ENCODE results near the gene ODF2.

The ODF2 gene

DNA sequence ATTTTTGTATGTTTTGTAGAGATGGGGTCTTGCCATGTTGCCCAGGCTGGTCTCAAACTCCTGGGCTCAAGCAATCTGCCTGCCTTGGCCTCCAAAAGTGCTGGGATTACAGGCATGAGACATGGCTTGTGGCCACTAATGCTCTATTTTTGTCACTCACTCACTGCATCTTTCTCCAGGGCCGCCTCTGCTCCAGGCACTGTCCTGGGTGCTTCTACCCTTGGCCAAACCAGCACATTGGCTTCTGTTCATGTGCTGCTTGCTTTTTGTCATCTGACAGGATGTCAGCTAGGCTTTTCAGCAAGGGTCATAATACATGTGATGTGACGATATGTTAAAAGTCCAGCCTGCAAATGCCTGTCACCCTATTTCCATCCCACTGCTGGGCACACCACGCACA lies 3.2 kb downstream of the ODF2 start:
- TF ChIP-seq ESRRG (CRISPR knock-in tag; IDR thresholded peaks at IDR 0.05) (no peak), BACH2 (CRISPR knock-in tag; IDR thresholded peaks at IDR 0.05; ENCODE audit: borderline replicate concordance) (no peak), RARB (CRISPR knock-in tag; IDR thresholded peaks at IDR 0.05) (no peak), ZNF565 (CRISPR knock-in tag; conservative IDR thresholded peaks at IDR 0.05; ENCODE audit: low read depth) (no peak), TCF4 (CRISPR knock-in tag; IDR thresholded peaks at IDR 0.05; ENCODE audit: borderline replicate concordance) (no peak), ZC3H10 (CRISPR knock-in tag; IDR thresholded peaks at IDR 0.05) (no peak), ISL1 (CRISPR knock-in tag; IDR thresholded peaks at IDR 0.05) (no peak), SNAI2 (CRISPR knock-in tag; IDR thresholded peaks at IDR 0.05) (no peak), ZNF8 (CRISPR knock-in tag; IDR thresholded peaks at IDR 0.05) (no peak), PPARA (CRISPR knock-in tag; IDR thresholded peaks at IDR 0.05; ENCODE audit: borderline replicate concordance) (no peak), OSR1 (CRISPR knock-in tag; IDR thresholded peaks at IDR 0.05) (no peak), ZFP30 (CRISPR knock-in tag; IDR thresholded peaks at IDR 0.05) (no peak), CSDC2 (CRISPR knock-in tag; IDR thresholded peaks at IDR 0.05) (no peak), ZNF70 (CRISPR knock-in tag; IDR thresholded peaks at IDR 0.05) (no peak), ARNTL (CRISPR knock-in tag; IDR thresholded peaks at IDR 0.05; ENCODE audit: borderline replicate concordance, low read depth) (no peak), TOX (CRISPR knock-in tag; IDR thresholded peaks at IDR 0.05; ENCODE audit: borderline replicate concordance) (no peak)
- TF ChIP-seq, protein P1, sequence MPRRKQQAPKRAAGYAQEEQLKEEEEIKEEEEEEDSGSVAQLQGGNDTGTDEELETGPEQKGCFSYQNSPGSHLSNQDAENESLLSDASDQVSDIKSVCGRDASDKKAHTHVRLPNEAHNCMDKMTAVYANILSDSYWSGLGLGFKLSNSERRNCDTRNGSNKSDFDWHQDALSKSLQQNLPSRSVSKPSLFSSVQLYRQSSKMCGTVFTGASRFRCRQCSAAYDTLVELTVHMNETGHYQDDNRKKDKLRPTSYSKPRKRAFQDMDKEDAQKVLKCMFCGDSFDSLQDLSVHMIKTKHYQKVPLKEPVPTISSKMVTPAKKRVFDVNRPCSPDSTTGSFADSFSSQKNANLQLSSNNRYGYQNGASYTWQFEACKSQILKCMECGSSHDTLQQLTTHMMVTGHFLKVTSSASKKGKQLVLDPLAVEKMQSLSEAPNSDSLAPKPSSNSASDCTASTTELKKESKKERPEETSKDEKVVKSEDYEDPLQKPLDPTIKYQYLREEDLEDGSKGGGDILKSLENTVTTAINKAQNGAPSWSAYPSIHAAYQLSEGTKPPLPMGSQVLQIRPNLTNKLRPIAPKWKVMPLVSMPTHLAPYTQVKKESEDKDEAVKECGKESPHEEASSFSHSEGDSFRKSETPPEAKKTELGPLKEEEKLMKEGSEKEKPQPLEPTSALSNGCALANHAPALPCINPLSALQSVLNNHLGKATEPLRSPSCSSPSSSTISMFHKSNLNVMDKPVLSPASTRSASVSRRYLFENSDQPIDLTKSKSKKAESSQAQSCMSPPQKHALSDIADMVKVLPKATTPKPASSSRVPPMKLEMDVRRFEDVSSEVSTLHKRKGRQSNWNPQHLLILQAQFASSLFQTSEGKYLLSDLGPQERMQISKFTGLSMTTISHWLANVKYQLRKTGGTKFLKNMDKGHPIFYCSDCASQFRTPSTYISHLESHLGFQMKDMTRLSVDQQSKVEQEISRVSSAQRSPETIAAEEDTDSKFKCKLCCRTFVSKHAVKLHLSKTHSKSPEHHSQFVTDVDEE (CRISPR knock-in tag; IDR thresholded peaks at IDR 0.05), result no peak
- TF ChIP-seq, protein P2, sequence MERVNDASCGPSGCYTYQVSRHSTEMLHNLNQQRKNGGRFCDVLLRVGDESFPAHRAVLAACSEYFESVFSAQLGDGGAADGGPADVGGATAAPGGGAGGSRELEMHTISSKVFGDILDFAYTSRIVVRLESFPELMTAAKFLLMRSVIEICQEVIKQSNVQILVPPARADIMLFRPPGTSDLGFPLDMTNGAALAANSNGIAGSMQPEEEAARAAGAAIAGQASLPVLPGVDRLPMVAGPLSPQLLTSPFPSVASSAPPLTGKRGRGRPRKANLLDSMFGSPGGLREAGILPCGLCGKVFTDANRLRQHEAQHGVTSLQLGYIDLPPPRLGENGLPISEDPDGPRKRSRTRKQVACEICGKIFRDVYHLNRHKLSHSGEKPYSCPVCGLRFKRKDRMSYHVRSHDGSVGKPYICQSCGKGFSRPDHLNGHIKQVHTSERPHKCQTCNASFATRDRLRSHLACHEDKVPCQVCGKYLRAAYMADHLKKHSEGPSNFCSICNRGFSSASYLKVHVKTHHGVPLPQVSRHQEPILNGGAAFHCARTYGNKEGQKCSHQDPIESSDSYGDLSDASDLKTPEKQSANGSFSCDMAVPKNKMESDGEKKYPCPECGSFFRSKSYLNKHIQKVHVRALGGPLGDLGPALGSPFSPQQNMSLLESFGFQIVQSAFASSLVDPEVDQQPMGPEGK (CRISPR knock-in tag; IDR thresholded peaks at IDR 0.05; ENCODE audit: borderline replicate concordance), result no peak
- ATAC-seq, result no peak

DNA sequence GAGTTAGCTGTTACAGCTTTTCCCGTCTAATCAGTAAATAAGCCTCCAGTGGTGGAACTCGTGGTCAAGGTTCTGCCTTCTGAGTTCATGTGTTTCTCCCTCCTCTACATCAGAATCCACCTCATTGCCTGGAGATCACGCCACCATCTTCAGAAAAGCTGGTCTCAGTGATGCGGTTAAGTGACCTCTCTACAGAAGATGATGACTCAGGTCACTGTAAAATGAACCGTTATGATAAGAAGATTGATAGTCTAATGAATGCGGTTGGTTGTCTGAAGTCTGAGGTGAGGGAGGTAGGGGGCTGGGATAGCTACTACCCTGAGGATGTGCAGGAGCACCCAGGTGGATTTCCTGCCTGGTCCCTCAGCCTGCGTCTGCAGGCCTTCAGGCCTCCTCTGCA lies 13.3 kb downstream of the ODF2 start:
- TF ChIP-seq, protein P1 (CRISPR knock-in tag; IDR thresholded peaks at IDR 0.05), result no peak
- no peak for TF ChIP-seq ZFP3 (CRISPR knock-in tag; IDR thresholded peaks at IDR 0.05)
- TF ChIP-seq ZNF565 (CRISPR knock-in tag; conservative IDR thresholded peaks at IDR 0.05; ENCODE audit: low read depth), result no peak
- no peak for TF ChIP-seq CSDC2 (CRISPR knock-in tag; IDR thresholded peaks at IDR 0.05)
- TF ChIP-seq TCF4 (CRISPR knock-in tag; IDR thresholded peaks at IDR 0.05; ENCODE audit: borderline replicate concordance), result no peak
- TF ChIP-seq ARNTL (CRISPR knock-in tag; IDR thresholded peaks at IDR 0.05; ENCODE audit: borderline replicate concordance, low read depth), result no peak
- TF ChIP-seq, protein P3, sequence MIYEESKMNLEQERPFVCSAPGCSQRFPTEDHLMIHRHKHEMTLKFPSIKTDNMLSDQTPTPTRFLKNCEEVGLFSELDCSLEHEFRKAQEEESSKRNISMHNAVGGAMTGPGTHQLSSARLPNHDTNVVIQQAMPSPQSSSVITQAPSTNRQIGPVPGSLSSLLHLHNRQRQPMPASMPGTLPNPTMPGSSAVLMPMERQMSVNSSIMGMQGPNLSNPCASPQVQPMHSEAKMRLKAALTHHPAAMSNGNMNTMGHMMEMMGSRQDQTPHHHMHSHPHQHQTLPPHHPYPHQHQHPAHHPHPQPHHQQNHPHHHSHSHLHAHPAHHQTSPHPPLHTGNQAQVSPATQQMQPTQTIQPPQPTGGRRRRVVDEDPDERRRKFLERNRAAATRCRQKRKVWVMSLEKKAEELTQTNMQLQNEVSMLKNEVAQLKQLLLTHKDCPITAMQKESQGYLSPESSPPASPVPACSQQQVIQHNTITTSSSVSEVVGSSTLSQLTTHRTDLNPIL (CRISPR knock-in tag; IDR thresholded peaks at IDR 0.05; ENCODE audit: low read depth), result no peak
- no peak for TF ChIP-seq PPARA (CRISPR knock-in tag; IDR thresholded peaks at IDR 0.05; ENCODE audit: borderline replicate concordance)
- no peak for TF ChIP-seq ZC3H10 (CRISPR knock-in tag; IDR thresholded peaks at IDR 0.05)
- no peak for TF ChIP-seq ZNF8 (CRISPR knock-in tag; IDR thresholded peaks at IDR 0.05)
- no peak for TF ChIP-seq BACH2 (CRISPR knock-in tag; IDR thresholded peaks at IDR 0.05; ENCODE audit: borderline replicate concordance)
- TF ChIP-seq ISL1 (CRISPR knock-in tag; IDR thresholded peaks at IDR 0.05), result no peak
- no peak for TF ChIP-seq RARB (CRISPR knock-in tag; IDR thresholded peaks at IDR 0.05)
- no peak for TF ChIP-seq SNAI2 (CRISPR knock-in tag; IDR thresholded peaks at IDR 0.05)
- ATAC-seq, result no peak

- TF ChIP-seq ZC3H10 (CRISPR knock-in tag; IDR thresholded peaks at IDR 0.05), result no peak
- TF ChIP-seq, protein P2 (CRISPR knock-in tag; IDR thresholded peaks at IDR 0.05; ENCODE audit: borderline replicate concordance), result no peak
- no peak for TF ChIP-seq ARNTL (CRISPR knock-in tag; IDR thresholded peaks at IDR 0.05; ENCODE audit: borderline replicate concordance, low read depth)
- TF ChIP-seq OSR1 (CRISPR knock-in tag; IDR thresholded peaks at IDR 0.05), result no peak
- TF ChIP-seq ZFP30 (CRISPR knock-in tag; IDR thresholded peaks at IDR 0.05), result no peak
- TF ChIP-seq ESRRG (CRISPR knock-in tag; IDR thresholded peaks at IDR 0.05), result no peak
- TF ChIP-seq POU6F1 (CRISPR knock-in tag; IDR thresholded peaks at IDR 0.05; ENCODE audit: borderline replicate concordance, low read depth), result no peak
- TF ChIP-seq ZNF565 (CRISPR knock-in tag; conservative IDR thresholded peaks at IDR 0.05; ENCODE audit: low read depth), result no peak
- TF ChIP-seq BACH2 (CRISPR knock-in tag; IDR thresholded peaks at IDR 0.05; ENCODE audit: borderline replicate concordance), result no peak
- no peak for TF ChIP-seq PPARA (CRISPR knock-in tag; IDR thresholded peaks at IDR 0.05; ENCODE audit: borderline replicate concordance)
- peak; percentile 49; the same call in 2 of the 3 replicates for ATAC-seq
Observed at GRCh38 chr9:128470560-128470959, 14.8 kb downstream of the ODF2 start.
